DMS53 (cell line): ENCODE measurements around the gene GUCA2A.

Experiments used
- DNase-seq: peaks from one replicate; lab custom pipeline; 2025; lab: John Stamatoyannopoulos, UW

The GUCA2A gene

GRCh38 chr1:42153624-42154023 is 10.9 kb downstream of the GUCA2A start:
- no peak for DNase-seq

GRCh38 chr1:42152907-42153600 is 11.5 kb downstream of the GUCA2A start, which contains the start of gene GUCA2B:
Gene GUCA2B (plus strand): TSS chr1:42153410. CDS start chr1:42153451, 41 bp downstream.
- DNase-seq, result peak; percentile 23

- DNase-seq, result no peak
These were observed 12.4 kb downstream of the GUCA2A start for GRCh38 chr1:42152119-42152518.

- no peak for DNase-seq
These were observed 13.9 kb downstream of the GUCA2A start for GRCh38 chr1:42150651-42151050.

GRCh38 chr1:42148166-42148565 is 16.4 kb downstream of the GUCA2A start:
- no peak for DNase-seq

GRCh38 chr1:42146626-42147320 is 17.8 kb downstream of the GUCA2A start:
- peak; percentile 95 for DNase-seq

- DNase-seq, result no peak
These were observed 18.6 kb downstream of the GUCA2A start for GRCh38 chr1:42145764-42146625.

- DNase-seq, result no peak
These were observed 19.2 kb downstream of the GUCA2A start for GRCh38 chr1:42145389-42145716.

- DNase-seq, result no peak
These were observed 19.7 kb downstream of the GUCA2A start for GRCh38 chr1:42144711-42145388.

- no peak for DNase-seq
These were observed 20.4 kb downstream of the GUCA2A start for GRCh38 chr1:42143896-42144710.

- peak; percentile 93 for DNase-seq
These were observed 21.5 kb downstream of the GUCA2A start for GRCh38 chr1:42142894-42143675.

- DNase-seq, result no peak
These were observed 22.6 kb downstream of the GUCA2A start for GRCh38 chr1:42141978-42142377.

GRCh38 chr1:42140191-42140590 is 24.4 kb downstream of the GUCA2A start:
- DNase-seq, result no peak

- DNase-seq, result no peak
These were observed 25.1 kb downstream of the GUCA2A start for GRCh38 chr1:42139444-42139843.

GRCh38 chr1:42138586-42138985 is 26.0 kb downstream of the GUCA2A start:
- DNase-seq, result no peak

GRCh38 chr1:42137766-42138165 is 26.8 kb downstream of the GUCA2A start:
- no peak for DNase-seq

- DNase-seq, result no peak
These were observed 28.1 kb downstream of the GUCA2A start for GRCh38 chr1:42136466-42136865.

- DNase-seq, result no peak
These were observed 29.1 kb downstream of the GUCA2A start for GRCh38 chr1:42135426-42135825.

GRCh38 chr1:42133809-42134526 is 30.6 kb downstream of the GUCA2A start:
- DNase-seq, result no peak

- DNase-seq, result no peak
These were observed 31.2 kb downstream of the GUCA2A start for GRCh38 chr1:42133390-42133789.
